Kidney capillary endothelial cell (primary cell): ENCODE data around the gene ARID5B.

Experiments used
- DNase-seq: peaks from one replicate; pipeline ENCODE4 v3.0.0-alpha.2; 2018; ENCODE audit warnings: low spot score

ARID5B gene

DNA sequence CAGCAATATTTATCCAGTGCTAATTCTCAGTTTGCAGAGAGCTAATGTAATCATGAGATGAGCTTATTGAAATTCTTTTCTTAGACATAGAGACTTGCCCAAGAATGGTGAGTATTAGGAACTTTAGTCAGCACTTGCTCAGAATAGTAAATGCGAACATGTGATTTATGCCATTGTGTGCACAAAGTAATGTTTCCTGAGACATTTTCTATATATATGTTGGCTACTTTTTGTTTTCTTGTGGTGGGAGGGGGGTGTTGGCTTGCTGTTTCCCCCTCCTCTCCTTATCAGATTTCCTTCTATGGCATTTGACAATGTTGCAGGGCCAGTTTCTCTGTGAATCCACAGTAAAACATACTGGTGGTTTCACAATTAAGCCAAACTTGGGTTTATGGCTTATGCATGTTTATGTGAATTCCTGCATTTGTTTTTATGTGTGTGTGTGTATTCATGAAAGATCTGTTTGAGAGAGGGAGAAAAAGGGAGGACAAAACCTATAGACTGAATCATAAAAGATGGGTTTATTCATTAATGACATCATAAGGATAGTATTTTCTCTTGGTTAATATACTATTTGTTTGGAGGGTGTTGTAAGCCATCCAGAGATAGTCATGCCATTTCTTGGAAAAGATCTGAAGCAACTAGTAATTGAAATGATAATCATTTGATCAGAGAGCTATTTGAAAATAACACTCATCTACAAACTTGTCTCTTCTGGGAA, 36.3 kb downstream of the ARID5B start:
- DNase-seq = peak; percentile 60

DNA sequence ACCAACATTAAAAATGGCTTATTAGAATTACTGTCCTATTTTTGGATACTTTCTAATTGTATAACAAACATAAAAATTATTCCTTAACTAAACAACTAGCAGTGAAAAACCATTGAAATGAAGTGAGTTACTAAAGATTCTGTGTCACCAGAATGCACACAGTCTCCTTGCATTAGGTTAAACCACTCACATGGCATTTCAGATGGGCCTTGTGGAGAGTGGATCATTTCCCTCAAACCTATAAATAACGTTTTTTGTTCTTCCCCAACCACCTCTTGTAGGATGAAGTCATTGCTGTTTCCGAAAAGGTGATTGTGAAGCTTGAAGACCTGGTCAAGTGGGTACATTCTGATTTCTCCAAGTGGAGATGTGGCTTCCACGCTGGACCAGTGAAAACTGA, 38.4 kb downstream of the ARID5B start:
- DNase-seq = no peak

- no peak for DNase-seq
These were observed 39.7 kb downstream of the ARID5B start for GRCh38 chr10:61941202-61941681.

GRCh38 chr10:61942604-61943461, 41.3 kb downstream of the ARID5B start:
- no peak for DNase-seq

DNA sequence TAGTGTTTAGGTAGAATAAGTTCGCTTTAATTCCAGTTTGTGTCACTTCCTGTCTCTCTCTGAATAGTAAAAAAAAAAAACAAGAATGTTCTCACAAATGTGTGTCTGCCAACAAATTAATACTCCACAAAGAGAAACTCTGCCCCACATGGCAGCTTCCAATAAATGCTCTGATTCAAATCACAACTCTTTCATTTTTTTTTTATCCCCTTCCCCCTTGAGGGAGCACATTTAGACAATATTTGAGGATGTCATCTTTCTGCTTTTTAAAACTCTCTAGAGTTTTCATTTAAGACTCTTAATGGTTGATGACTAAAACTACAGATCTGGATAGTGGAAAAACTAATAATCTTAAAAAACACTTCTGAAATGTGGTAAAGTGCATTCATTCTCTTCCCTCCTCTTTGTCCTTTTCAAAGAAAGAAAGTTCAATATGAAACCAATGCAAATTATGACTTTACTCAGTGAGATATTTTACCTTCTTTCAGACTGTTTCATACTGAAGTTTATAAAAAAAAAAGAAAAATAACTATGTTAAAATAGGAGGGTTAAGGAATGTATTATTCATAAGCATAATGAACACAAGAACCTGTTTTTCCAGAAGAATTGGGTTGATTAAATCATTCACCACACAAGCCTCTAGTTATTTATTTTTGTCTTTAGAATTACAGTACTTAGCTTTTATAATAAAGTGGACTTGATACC, 42.3 kb downstream of the ARID5B start:
- DNase-seq = peak; percentile 66

- DNase-seq = no peak
These were observed 43.1 kb downstream of the ARID5B start for GRCh38 chr10:61944410-61945147.

GRCh38 chr10:61949687-61950086, 48.2 kb downstream of the ARID5B start:
- no peak for DNase-seq

GRCh38 chr10:61950449-61951143, 49.1 kb downstream of the ARID5B start:
- no peak for DNase-seq

DNA sequence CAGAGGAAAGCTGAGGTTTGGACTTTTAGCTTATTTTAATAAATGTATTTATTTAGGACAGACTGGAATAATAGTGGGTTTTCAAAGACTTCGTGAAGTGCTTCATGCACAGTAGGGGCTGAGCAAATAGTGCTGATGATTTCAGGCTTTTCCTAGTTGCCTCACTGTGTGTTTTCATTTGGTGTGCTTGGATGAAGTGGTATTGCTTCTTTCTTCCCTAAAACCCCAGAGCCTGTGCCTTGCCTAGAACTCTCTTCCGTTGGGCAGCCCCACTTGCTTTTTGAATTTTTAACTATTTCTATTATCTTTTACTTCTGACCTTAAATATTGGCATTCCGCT, 49.6 kb downstream of the ARID5B start:
- DNase-seq = no peak

DNA sequence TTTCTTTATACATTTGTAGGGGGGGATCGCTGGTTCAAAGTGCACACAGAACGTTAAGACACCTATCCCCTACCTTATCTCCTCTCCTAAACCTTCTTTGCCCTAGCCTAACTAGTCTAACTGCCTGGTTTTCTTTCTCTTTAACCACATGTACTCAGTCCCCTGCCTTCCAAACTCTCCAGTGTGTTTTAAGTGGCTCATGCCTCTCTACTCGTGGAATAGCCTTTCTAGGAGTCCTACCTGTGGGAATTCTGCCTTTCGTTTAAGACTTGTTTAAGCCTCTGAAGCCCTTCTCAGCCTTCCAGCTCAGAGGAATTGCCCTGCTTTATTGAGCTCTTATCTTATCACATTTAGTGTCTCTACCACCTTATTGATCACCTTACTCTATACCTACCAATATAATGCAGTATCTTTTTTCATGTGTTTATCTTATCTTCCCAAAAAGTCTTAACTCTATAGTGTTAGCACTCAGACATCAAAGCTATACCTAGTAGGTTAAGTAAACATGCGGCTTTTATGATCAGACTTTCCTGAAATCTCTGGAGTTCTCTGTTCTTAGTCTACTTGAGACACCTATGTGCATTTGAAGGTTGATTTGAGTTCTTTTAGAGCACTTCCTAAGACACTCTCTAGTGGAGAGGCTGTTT, 50.7 kb downstream of the ARID5B start:
- DNase-seq = no peak

GRCh38 chr10:61953183-61953582, 51.7 kb downstream of the ARID5B start:
- no peak for DNase-seq

DNA sequence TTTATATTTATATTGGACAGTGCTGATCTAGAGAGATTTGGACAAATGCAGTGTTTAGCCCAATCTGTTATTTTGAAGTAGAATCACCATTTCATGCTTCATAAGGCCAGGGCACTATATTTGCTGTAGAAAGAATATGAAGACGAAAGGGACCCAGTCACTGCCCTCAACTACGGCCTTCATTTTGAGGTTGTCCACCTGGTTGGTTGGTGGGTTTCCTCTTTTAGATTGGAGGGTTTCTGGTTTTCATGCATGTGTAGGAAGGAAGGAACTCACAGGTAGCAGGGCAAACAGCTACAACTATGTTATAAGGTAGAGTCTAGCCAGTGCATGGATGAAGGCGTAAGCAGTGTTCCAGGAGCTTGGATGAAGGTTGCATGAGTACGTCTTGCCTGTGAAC, 56.3 kb downstream of the ARID5B start:
- DNase-seq = no peak

DNA sequence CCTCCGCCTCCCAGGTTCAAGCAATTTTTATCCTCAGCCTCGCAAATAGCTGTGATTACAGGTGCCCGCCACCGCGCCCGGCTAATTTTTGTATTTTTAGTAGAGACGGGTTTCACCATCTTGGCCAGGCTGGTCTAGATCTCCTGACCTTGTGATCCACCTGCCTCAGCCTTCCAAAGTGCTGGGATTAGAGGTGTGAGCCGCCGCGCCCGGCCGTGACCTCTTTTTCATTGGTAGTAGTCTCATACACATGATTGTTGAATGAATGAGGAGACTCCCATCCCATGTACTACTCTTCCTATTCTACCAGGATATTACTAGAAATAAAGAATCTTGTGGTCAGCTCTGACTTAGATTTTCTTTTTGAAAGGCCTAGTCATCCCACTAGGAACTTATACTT, 56.8 kb downstream of the ARID5B start:
- no peak for DNase-seq

DNA sequence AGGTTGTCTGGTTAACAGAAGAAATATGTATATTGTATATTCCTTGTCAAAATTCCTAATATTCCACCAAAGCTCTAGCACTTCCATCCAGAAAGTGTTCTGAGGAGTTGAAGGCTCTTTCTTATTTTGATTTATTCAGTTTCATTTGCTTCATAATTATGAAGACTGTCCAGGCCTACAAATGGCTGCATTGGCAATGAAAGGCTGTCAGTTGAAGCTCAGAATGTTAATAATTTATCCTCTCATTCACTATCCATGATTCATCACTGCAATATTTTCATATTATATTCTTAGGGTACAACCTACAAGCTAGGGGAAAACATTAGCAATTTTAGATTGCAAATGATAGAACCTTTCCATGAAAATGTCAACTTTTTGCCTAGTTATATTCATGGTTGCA, 57.3 kb downstream of the ARID5B start:
- no peak for DNase-seq

- DNase-seq = no peak
These were observed 58.3 kb downstream of the ARID5B start for GRCh38 chr10:61959814-61960213.

DNA sequence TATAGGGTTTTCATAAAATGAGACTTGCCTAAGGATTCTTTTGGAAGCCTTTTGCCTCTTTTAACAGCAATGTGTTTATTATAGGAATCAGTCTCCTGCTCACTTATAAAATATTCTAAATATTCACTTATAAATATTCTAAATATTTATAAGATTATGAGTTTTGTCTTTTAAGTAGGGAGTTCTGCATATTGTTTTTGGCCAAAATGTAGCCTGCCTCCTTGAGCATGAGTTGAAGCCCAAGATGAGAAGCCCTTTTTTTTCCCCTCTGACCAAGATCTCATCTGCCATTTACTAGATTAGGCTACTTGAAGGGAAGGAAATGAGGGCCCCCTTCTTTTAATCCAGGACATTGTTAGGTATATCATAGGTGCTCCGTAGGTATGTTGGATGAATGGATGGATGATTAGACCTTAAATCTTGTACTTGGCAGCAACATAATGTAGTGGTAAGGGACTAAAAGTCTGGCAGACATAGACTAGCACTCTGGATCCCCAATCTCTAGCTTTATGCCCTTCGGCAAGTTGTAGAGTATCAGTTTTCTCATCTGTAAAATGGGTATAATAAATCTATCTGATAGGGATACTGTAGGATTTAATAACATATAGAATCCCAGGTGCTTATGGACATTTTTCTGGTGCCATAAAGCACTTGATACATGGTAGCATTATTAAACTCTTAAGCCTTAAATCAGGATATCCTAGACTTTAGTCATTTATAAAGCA, 59.1 kb downstream of the ARID5B start:
- DNase-seq = no peak

GRCh38 chr10:61961278-61961677, 59.8 kb downstream of the ARID5B start:
- DNase-seq = no peak

DNA sequence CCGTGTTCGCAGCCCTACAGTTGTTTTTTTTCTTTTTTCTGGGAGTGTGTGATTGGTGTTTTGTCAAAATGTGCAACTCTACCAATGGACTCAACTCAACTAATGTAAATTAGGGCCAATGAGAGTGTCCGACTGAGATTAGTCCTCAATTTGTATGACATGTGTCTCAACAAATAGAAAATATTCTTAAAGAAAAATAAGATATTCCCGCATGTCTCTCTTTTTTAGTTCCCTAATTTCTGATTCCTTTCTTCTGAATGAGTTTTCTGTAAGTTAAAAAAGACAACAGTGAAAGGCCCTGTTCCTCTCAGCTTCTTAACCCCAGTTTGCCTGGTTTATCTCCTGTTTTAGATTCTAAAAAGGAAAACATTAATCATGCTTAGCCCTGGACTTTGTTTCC, 61.5 kb downstream of the ARID5B start:
- no peak for DNase-seq

DNA sequence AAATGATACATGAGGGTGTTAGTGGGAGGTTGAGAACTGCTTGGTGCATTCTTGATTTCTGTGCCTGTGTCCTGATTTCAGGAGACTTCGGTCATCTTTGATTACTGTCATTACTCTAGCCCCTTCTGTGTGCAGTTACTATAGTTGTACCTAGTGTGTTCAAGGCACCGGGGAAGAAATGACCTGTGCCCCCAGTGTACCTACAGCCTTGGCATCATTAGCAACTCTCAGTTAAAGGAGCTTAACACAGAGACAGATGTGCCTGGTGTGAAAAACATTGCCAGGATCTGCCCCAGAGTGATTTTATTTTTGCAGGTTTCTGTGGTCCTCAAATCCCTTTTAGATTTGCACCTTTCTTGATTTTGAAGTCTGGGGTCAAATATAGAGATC, 62.2 kb downstream of the ARID5B start:
- DNase-seq = no peak

GRCh38 chr10:61964059-61964709, 62.7 kb downstream of the ARID5B start:
- no peak for DNase-seq
